K562 (cell line): ENCODE data around the gene BCL2L15. TPM values are rescaled to one million over a fixed set of nuclear protein-coding genes. Genes with fewer than 3 reads are reported as not detected.

Experiments used
- CCNT2 ChIP-seq: IDR thresholded peaks from 2 replicates; pipeline ENCODE4 v1.6.1; 2011; ENCODE audit warnings: borderline replicate concordance, low read depth, mild to moderate bottlenecking, moderate library complexity, mixed read lengths, low read length; ENCODE audit not compliant: insufficient read length; ENCODE audit errors: extremely low read depth
- DDX20 ChIP-seq: fragments of 450-650 bp; IDR thresholded peaks from 2 replicates; pipeline ENCODE4 v1.6.1; 2016; ENCODE audit warnings: missing genetic modification characterization, low read depth, mild to moderate bottlenecking, missing compliant biosample characterization, moderate library complexity
- ERF ChIP-seq: fragments of 450-650 bp; formaldehyde crosslinking; IDR thresholded peaks from 2 replicates; pipeline ENCODE4 v1.4.0; 2020; ENCODE audit warnings: mild to moderate bottlenecking, mixed read lengths
- LARP7 ChIP-seq: fragments of 450-650 bp; IDR thresholded peaks from 2 replicates; pipeline ENCODE4 v1.6.1; 2016
- SP2 ChIP-seq: IDR thresholded peaks from 2 replicates; pipeline ENCODE4 v1.6.1; 2011; ENCODE audit warnings: mild to moderate bottlenecking, low read depth, low read length, moderate library complexity; ENCODE audit not compliant: poor library complexity, severe bottlenecking; ENCODE audit errors: extremely low read depth
- TRIM24 ChIP-seq, 2 experiments: fragments of 450-650 bp; IDR thresholded peaks; 2 replicates each; pipeline ENCODE4 v1.6.1; 2016
- ZNF431 ChIP-seq: sonication (generic); formaldehyde crosslinking; IDR thresholded peaks from 2 replicates; pipeline ENCODE4 v1.8.0; 2022; ENCODE audit warnings: mild to moderate bottlenecking, missing genetic modification reagents
- polyA plus RNA-seq, 8 experiments: library from polyadenylated mRNA; depleted of rRNA in 4 of 8; stranded (reverse) in 5 of 8; unstranded in 3 of 8; fragments of >200 nt; fragmentation: Nextera tagmentation in 2 of 8; fragmentation: Illumina TruSeq in 1 of 8; extraction: Ambion mirVana in 2 of 8; extraction: Trizol in 1 of 8; gene quantifications; 2 replicates each; pipeline versions ENCODE4 v1.2.1 to v1.2.3, GENCODE V29; 2011 to 2014; ENCODE audit warnings: inconsistent platforms in 1 of 8, missing spikeins in 1 of 8
- total RNA-seq, 7 experiments: library from RNA; depleted of rRNA in 6 of 7; stranded (reverse); fragments of >200 nt in 6 of 7; fragmentation: Illumina TruSeq in 2 of 7; extraction: Trizol in 2 of 7; gene quantifications; 2 replicates each; pipeline versions ENCODE4 v1.2.1 to v1.2.3, GENCODE V29; 2011 to 2021; ENCODE audit warnings: low replicate concordance in 1 of 7
- TF ChIP-seq, protein P1 (sequence below): fragments of 200-600 bp; sonication (generic); IDR thresholded peaks from one replicate; pipeline ENCODE4 v1.6.1; 2012; ENCODE audit warnings: mild to moderate bottlenecking, low read depth, low read length, inconsistent platforms
- TF ChIP-seq, protein P2 (sequence below): fragments of 250-450 bp; sonication (Bioruptor Pico); IDR thresholded peaks from 2 replicates; pipeline ENCODE4 v1.9.0; 2021; ENCODE audit warnings: mild to moderate bottlenecking
- TF ChIP-seq, protein P3 (sequence below): fragments of 150-350 bp; IDR thresholded peaks from 2 replicates; pipeline ENCODE4 v1.6.1; 2014; ENCODE audit warnings: low read depth, mild to moderate bottlenecking, low read length, borderline replicate concordance
- TF ChIP-seq, protein P4 (sequence below): fragments of 250-450 bp; sonication (Bioruptor Pico); IDR thresholded peaks from 2 replicates; pipeline ENCODE4 v1.8.0; 2021; ENCODE audit warnings: mild to moderate bottlenecking, moderate library complexity

BCL2L15 gene
- total and polyA plus RNA-seq, 9 of the 15 experiments (the other 6 are each of a cell fraction or from before 2014, with no cell fraction given), result 0.06 to 0.42 (median 0.28) TPM; not detected in 1

DNA sequence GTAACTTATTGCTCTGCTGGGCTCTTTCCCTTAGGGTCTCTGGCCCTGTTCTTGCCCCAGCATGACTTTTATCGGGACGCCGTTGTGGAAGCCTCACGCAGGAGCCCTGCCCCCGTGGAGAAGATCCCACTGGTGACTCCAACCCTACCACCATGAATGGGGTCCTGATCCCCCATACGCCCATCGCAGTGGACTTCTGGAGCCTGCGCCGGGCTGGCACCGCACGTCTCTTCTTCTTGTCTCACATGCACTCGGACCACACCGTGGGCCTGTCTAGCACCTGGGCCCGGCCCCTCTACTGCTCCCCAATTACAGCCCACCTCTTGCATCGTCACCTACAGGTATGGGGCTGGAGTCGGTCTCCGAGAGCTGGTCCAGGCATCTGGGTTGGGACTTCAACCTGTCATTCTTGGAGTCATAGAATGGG is 18.1 kb upstream of the BCL2L15 start (continued):
- TF ChIP-seq, protein P1, sequence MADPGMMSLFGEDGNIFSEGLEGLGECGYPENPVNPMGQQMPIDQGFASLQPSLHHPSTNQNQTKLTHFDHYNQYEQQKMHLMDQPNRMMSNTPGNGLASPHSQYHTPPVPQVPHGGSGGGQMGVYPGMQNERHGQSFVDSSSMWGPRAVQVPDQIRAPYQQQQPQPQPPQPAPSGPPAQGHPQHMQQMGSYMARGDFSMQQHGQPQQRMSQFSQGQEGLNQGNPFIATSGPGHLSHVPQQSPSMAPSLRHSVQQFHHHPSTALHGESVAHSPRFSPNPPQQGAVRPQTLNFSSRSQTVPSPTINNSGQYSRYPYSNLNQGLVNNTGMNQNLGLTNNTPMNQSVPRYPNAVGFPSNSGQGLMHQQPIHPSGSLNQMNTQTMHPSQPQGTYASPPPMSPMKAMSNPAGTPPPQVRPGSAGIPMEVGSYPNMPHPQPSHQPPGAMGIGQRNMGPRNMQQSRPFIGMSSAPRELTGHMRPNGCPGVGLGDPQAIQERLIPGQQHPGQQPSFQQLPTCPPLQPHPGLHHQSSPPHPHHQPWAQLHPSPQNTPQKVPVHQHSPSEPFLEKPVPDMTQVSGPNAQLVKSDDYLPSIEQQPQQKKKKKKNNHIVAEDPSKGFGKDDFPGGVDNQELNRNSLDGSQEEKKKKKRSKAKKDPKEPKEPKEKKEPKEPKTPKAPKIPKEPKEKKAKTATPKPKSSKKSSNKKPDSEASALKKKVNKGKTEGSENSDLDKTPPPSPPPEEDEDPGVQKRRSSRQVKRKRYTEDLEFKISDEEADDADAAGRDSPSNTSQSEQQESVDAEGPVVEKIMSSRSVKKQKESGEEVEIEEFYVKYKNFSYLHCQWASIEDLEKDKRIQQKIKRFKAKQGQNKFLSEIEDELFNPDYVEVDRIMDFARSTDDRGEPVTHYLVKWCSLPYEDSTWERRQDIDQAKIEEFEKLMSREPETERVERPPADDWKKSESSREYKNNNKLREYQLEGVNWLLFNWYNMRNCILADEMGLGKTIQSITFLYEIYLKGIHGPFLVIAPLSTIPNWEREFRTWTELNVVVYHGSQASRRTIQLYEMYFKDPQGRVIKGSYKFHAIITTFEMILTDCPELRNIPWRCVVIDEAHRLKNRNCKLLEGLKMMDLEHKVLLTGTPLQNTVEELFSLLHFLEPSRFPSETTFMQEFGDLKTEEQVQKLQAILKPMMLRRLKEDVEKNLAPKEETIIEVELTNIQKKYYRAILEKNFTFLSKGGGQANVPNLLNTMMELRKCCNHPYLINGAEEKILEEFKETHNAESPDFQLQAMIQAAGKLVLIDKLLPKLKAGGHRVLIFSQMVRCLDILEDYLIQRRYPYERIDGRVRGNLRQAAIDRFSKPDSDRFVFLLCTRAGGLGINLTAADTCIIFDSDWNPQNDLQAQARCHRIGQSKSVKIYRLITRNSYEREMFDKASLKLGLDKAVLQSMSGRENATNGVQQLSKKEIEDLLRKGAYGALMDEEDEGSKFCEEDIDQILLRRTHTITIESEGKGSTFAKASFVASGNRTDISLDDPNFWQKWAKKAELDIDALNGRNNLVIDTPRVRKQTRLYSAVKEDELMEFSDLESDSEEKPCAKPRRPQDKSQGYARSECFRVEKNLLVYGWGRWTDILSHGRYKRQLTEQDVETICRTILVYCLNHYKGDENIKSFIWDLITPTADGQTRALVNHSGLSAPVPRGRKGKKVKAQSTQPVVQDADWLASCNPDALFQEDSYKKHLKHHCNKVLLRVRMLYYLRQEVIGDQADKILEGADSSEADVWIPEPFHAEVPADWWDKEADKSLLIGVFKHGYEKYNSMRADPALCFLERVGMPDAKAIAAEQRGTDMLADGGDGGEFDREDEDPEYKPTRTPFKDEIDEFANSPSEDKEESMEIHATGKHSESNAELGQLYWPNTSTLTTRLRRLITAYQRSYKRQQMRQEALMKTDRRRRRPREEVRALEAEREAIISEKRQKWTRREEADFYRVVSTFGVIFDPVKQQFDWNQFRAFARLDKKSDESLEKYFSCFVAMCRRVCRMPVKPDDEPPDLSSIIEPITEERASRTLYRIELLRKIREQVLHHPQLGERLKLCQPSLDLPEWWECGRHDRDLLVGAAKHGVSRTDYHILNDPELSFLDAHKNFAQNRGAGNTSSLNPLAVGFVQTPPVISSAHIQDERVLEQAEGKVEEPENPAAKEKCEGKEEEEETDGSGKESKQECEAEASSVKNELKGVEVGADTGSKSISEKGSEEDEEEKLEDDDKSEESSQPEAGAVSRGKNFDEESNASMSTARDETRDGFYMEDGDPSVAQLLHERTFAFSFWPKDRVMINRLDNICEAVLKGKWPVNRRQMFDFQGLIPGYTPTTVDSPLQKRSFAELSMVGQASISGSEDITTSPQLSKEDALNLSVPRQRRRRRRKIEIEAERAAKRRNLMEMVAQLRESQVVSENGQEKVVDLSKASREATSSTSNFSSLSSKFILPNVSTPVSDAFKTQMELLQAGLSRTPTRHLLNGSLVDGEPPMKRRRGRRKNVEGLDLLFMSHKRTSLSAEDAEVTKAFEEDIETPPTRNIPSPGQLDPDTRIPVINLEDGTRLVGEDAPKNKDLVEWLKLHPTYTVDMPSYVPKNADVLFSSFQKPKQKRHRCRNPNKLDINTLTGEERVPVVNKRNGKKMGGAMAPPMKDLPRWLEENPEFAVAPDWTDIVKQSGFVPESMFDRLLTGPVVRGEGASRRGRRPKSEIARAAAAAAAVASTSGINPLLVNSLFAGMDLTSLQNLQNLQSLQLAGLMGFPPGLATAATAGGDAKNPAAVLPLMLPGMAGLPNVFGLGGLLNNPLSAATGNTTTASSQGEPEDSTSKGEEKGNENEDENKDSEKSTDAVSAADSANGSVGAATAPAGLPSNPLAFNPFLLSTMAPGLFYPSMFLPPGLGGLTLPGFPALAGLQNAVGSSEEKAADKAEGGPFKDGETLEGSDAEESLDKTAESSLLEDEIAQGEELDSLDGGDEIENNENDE, result no peak
- TF ChIP-seq SP2 (peak; percentile 22), CCNT2 (no peak), TRIM24 (IDR thresholded peaks at IDR 0.05) (no peak), DDX20 (tag) (no peak), LARP7 (no peak), ERF (CRISPR knock-in tag) (no peak), ZNF431 (CRISPR knock-in tag) (no peak; the same call in 1 of the 2 replicates)
- TF ChIP-seq, protein P2, sequence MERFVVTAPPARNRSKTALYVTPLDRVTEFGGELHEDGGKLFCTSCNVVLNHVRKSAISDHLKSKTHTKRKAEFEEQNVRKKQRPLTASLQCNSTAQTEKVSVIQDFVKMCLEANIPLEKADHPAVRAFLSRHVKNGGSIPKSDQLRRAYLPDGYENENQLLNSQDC (CRISPR knock-in tag), result 0 out of 2 replicates have a peak, but pooled peaks have one; percentile 52
- TF ChIP-seq, protein P3, sequence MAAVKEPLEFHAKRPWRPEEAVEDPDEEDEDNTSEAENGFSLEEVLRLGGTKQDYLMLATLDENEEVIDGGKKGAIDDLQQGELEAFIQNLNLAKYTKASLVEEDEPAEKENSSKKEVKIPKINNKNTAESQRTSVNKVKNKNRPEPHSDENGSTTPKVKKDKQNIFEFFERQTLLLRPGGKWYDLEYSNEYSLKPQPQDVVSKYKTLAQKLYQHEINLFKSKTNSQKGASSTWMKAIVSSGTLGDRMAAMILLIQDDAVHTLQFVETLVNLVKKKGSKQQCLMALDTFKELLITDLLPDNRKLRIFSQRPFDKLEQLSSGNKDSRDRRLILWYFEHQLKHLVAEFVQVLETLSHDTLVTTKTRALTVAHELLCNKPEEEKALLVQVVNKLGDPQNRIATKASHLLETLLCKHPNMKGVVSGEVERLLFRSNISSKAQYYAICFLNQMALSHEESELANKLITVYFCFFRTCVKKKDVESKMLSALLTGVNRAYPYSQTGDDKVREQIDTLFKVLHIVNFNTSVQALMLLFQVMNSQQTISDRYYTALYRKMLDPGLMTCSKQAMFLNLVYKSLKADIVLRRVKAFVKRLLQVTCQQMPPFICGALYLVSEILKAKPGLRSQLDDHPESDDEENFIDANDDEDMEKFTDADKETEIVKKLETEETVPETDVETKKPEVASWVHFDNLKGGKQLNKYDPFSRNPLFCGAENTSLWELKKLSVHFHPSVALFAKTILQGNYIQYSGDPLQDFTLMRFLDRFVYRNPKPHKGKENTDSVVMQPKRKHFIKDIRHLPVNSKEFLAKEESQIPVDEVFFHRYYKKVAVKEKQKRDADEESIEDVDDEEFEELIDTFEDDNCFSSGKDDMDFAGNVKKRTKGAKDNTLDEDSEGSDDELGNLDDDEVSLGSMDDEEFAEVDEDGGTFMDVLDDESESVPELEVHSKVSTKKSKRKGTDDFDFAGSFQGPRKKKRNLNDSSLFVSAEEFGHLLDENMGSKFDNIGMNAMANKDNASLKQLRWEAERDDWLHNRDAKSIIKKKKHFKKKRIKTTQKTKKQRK, result no peak
- TF ChIP-seq, protein P4, sequence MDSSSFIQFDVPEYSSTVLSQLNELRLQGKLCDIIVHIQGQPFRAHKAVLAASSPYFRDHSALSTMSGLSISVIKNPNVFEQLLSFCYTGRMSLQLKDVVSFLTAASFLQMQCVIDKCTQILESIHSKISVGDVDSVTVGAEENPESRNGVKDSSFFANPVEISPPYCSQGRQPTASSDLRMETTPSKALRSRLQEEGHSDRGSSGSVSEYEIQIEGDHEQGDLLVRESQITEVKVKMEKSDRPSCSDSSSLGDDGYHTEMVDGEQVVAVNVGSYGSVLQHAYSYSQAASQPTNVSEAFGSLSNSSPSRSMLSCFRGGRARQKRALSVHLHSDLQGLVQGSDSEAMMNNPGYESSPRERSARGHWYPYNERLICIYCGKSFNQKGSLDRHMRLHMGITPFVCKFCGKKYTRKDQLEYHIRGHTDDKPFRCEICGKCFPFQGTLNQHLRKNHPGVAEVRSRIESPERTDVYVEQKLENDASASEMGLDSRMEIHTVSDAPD (CRISPR knock-in tag), result no peak
